Measurements from ENCODE around the gene CNTN4.

DNA sequence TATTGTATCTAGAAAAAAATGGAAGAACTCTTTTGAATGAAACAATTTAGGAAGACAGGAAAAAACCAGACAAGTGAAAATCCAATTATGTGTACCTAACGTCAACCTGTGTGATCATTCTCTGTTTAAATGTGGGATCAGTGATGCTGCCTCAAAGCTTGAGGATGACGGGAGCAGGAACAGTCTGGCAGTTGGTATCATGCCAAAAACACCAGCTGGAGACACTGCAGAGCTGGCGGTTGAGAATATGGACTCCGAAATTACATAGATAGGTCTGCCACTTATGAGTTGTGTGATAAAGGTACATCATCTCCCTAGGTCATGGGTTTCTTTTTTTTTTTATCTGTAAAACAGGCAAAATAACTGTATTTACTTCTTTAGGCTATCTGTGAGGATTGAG, 480.5 kb downstream of the CNTN4 start:
- TF ChIP-seq EZH2 (IDR thresholded peaks at IDR 0.05; ENCODE audit: insufficient read depth, low read length), result no peak
- TF ChIP-seq CTCF (IDR thresholded peaks at IDR 0.05; ENCODE audit: insufficient read depth, low read depth, low read length), result no peak
